ENCODE data around the gene ENOX1.

DNA sequence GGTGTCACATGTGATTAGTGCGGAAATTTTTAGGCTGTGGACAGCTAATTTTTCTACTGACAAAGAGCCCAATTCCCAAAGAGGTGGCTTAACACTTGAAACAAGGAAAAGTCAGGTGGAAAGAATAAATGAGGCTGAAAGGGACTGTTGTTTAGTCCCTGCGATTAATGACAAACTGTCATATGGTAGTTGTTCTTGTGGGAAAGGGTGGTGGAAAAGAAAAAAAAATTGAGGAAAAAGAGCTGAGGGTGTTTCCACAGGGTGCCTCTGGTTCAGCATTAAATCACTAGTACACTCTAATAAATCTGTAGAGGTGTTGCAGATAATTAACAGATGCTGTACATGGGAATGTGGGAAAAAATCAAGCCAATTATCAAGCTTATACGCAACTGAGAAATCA, 462.6 kb downstream of the ENOX1 start:
- TF ChIP-seq CTCF (conservative IDR thresholded peaks at IDR 0.05): no peak
- no peak for TF ChIP-seq EZH2 (IDR thresholded peaks at IDR 0.05; ENCODE audit: low read depth)
